Measurements from ENCODE around the gene WSCD1. TPM values are rescaled to one million over a fixed set of nuclear protein-coding genes. Genes with fewer than 3 reads are reported as not detected.

Gene WSCD1
- total RNA-seq, 3 donors from 2014 or later (not counting 1 experiment from before 2014, with no cell fraction given), result 0.47 to 2.1 (median 1.9) TPM

DNA sequence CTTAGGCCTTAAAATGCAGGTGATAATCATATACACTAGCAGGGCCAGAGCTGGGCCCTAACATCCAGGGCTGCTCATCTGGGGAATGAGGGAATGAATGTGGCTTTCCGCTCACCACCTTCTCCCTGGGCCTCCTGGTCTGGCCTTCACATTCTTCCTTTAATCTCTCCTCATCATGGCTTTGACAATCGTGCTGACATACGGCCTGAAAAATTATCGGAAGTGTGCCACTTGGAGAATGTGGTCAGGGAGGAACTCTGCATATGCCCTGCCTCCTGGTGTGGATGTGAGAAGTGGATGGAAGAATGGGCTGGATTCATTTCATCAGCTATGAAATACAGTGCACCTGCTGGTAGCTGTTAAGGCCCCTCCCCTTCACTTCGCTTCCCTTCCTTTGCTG is 2.4 kb downstream of the WSCD1 start:
- H3K27me3 ChIP-seq (ENCODE audit: control insufficient read depth, insufficient read depth, low read length), result peaks cover 18% of the 10 kb centered on the region
- H3K4me1 ChIP-seq (ENCODE audit: control insufficient read depth, insufficient read depth, low read length), result peaks cover 18% of the 10 kb centered on the region
- intact Hi-C loops (cut with micrococcal nuclease), result no loop called here
- Mint-ChIP-seq H3K4me1 (peaks cover 13 to 19% of the 10 kb centered on the region in 2 donors), H3K4me3 (no peak overlapping the region), H3K9me3 (no peaks in the 10 kb centered on the region), H3K27ac (no peak overlapping the region), H3K36me3 (no peaks in the 10 kb centered on the region), H3K27me3 (ENCODE audit: low read depth in 2 of 2) (peaks cover 22 to 38% of the 10 kb centered on the region in 2 donors)
- no peak overlapping the region for H3K27ac ChIP-seq (ENCODE audit: low read length)
- H3K36me3 ChIP-seq (ENCODE audit: control insufficient read depth, insufficient read depth, low read length), result no peaks in the 10 kb centered on the region
- no peaks in the 10 kb centered on the region for H3K9me3 ChIP-seq (ENCODE audit: control insufficient read depth, insufficient read depth, low read length)
- DNase-seq, result no peak
- no peak overlapping the region for H3K4me3 ChIP-seq (ENCODE audit: low read length)
- no peak for TF ChIP-seq CTCF (IDR thresholded peaks at IDR 0.05)
- no peak for ATAC-seq
- 94% methylated on average over 5 of the region's 5 CpGs for WGBS (ENCODE audit: insufficient coverage)

- Mint-ChIP-seq H3K4me3 (no peak overlapping the region), H3K36me3 (no peaks in the 10 kb centered on the region), H3K4me1 (peaks cover 13 to 19% of the 10 kb centered on the region in 2 donors), H3K27ac (no peak overlapping the region), H3K9me3 (no peaks in the 10 kb centered on the region), H3K27me3 (ENCODE audit: low read depth in 2 of 2) (peaks cover 16 to 30% of the 10 kb centered on the region in 2 donors)
- ATAC-seq (no peak), DNase-seq (no peak)
- peaks cover 18% of the 10 kb centered on the region for H3K4me1 ChIP-seq (ENCODE audit: control insufficient read depth, insufficient read depth, low read length)
- no peak overlapping the region for H3K4me3 ChIP-seq (ENCODE audit: low read length)
- WGBS (ENCODE audit: insufficient coverage), result 90% methylated on average over 7 of the region's 7 CpGs
- H3K27ac ChIP-seq (ENCODE audit: low read length), result no peak overlapping the region
- intact Hi-C loops (cut with micrococcal nuclease), result no loop called here
- no peak for TF ChIP-seq CTCF (IDR thresholded peaks at IDR 0.05)
- H3K9me3 ChIP-seq (ENCODE audit: control insufficient read depth, insufficient read depth, low read length), result no peaks in the 10 kb centered on the region
- no peaks in the 10 kb centered on the region for H3K36me3 ChIP-seq (ENCODE audit: control insufficient read depth, insufficient read depth, low read length)
- peaks cover 17% of the 10 kb centered on the region for H3K27me3 ChIP-seq (ENCODE audit: control insufficient read depth, insufficient read depth, low read length)
Observed at GRCh38 chr17:6073620-6074019, 3.4 kb downstream of the WSCD1 start.

GRCh38 chr17:6075050-6075449 is 4.9 kb downstream of the WSCD1 start:
- ATAC-seq, result no peak
- Mint-ChIP-seq H3K27ac (no peak overlapping the region), H3K4me1 (peaks cover under 1 to 6% of the 10 kb centered on the region in 2 donors), H3K9me3 (no peaks in the 10 kb centered on the region), H3K27me3 (ENCODE audit: low read depth in 2 of 2) (peaks cover 1 to 17% of the 10 kb centered on the region in 2 donors), H3K4me3 (no peak overlapping the region), H3K36me3 (no peaks in the 10 kb centered on the region)
- Histone ChIP-seq H3K27me3 (ENCODE audit: control insufficient read depth, insufficient read depth, low read length) (peaks cover 11% of the 10 kb centered on the region), H3K36me3 (ENCODE audit: control insufficient read depth, insufficient read depth, low read length) (no peaks in the 10 kb centered on the region), H3K27ac (ENCODE audit: low read length) (no peak overlapping the region), H3K9me3 (ENCODE audit: control insufficient read depth, insufficient read depth, low read length) (no peaks in the 10 kb centered on the region), H3K4me3 (ENCODE audit: low read length) (no peak overlapping the region), H3K4me1 (ENCODE audit: control insufficient read depth, insufficient read depth, low read length) (peaks cover 10% of the 10 kb centered on the region)
- DNase-seq, result no peak
- intact Hi-C loops (cut with micrococcal nuclease), result no loop called here
- 78% methylated on average over 6 of the region's 6 CpGs for WGBS (ENCODE audit: insufficient coverage)
- no peak for TF ChIP-seq CTCF (IDR thresholded peaks at IDR 0.05)

GRCh38 chr17:6075845-6076244 is 5.7 kb downstream of the WSCD1 start:
- intact Hi-C loops (cut with micrococcal nuclease), result no loop called here
- Histone ChIP-seq H3K9me3 (ENCODE audit: control insufficient read depth, insufficient read depth, low read length) (no peaks in the 10 kb centered on the region), H3K27me3 (ENCODE audit: control insufficient read depth, insufficient read depth, low read length) (peaks cover 11% of the 10 kb centered on the region), H3K27ac (ENCODE audit: low read length) (no peak overlapping the region), H3K36me3 (ENCODE audit: control insufficient read depth, insufficient read depth, low read length) (no peaks in the 10 kb centered on the region), H3K4me1 (ENCODE audit: control insufficient read depth, insufficient read depth, low read length) (peaks cover 10% of the 10 kb centered on the region), H3K4me3 (ENCODE audit: low read length) (no peak overlapping the region)
- Mint-ChIP-seq H3K27me3 (ENCODE audit: low read depth in 2 of 2) (peaks cover 0 to 16% of the 10 kb centered on the region in 2 donors), H3K36me3 (no peaks in the 10 kb centered on the region), H3K9me3 (no peaks in the 10 kb centered on the region), H3K27ac (no peak overlapping the region), H3K4me3 (no peak overlapping the region), H3K4me1 (peaks cover 0 to 6% of the 10 kb centered on the region in 2 donors)
- TF ChIP-seq CTCF (IDR thresholded peaks at IDR 0.05), result no peak
- WGBS (ENCODE audit: insufficient coverage), result 92% methylated on average over 8 of the region's 8 CpGs
- DNase-seq, result no peak
- no peak for ATAC-seq
